Measurements from ENCODE around the gene FGD5. TPM values are rescaled to one million over a fixed set of nuclear protein-coding genes. Genes with fewer than 3 reads are reported as not detected.

FGD5 gene
- total RNA-seq, 3 donors from 2014 or later = 0.13 to 0.25 TPM; not detected in 1

DNA sequence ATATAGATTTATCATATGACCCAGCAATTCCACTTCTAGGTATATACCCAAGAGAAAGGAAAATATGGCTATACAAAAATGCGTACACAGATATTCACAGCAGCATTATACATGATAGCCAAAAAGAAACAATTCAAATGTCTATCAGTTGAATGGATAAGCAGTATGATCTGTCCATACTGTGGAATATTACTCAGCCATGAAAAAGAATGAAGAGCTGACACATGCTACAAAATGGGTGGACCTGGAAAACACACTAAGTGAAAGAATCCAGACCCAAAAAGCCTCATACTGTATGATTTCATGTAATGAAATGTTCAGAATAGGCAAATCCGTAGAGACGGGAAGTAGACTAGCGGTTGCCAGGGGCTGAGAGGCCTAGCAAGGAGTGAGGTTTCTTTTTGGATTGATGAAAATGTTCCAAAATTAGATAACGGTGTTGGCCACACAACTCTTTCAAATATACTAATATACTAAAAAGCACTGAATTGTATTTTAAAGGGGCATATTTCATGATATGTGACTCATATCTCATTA is 33.4 kb downstream of the FGD5 start:
- ATAC-seq = no peak
- Mint-ChIP-seq H3K4me1 (ENCODE audit: low read depth) (peaks cover 18% of the 10 kb centered on the region), H3K4me3 (no peak overlapping the region)

DNA sequence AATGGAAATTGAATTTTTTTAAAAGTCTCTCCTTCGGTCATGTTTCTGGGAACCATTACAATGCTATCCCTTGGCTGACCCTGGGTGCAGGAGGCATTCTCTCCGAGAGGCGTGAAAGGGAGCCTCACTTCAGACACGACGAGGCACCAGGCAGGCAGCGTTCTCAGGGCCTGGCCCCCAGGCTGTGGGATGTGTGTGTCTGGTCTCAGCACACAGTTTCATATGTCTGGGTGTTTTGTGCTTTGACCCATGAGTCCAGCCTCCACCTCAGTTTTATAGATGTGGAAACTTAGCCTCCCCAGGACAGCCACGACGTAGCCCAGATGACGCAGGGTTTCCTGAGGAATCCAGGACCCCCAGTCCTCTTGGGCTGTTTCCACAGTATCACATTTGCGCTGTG is 34.0 kb downstream of the FGD5 start:
- Mint-ChIP-seq H3K4me3 (no peak overlapping the region), H3K27me3 (ENCODE audit: low read depth) (peaks cover 5% of the 10 kb centered on the region), H3K36me3 (ENCODE audit: insufficient read depth) (no peaks in the 10 kb centered on the region), H3K9me3 (no peaks in the 10 kb centered on the region), H3K4me1 (ENCODE audit: low read depth) (peaks cover 13% of the 10 kb centered on the region)
- DNase-seq (no peak), ATAC-seq (no peak)

More for the DNA sequence above, 33.4 kb downstream of the FGD5 start:
- Mint-ChIP-seq H3K36me3 (ENCODE audit: insufficient read depth) (no peaks in the 10 kb centered on the region), H3K27me3 (ENCODE audit: low read depth) (peaks cover 5% of the 10 kb centered on the region), H3K9me3 (no peaks in the 10 kb centered on the region)
- no peak for DNase-seq

DNA sequence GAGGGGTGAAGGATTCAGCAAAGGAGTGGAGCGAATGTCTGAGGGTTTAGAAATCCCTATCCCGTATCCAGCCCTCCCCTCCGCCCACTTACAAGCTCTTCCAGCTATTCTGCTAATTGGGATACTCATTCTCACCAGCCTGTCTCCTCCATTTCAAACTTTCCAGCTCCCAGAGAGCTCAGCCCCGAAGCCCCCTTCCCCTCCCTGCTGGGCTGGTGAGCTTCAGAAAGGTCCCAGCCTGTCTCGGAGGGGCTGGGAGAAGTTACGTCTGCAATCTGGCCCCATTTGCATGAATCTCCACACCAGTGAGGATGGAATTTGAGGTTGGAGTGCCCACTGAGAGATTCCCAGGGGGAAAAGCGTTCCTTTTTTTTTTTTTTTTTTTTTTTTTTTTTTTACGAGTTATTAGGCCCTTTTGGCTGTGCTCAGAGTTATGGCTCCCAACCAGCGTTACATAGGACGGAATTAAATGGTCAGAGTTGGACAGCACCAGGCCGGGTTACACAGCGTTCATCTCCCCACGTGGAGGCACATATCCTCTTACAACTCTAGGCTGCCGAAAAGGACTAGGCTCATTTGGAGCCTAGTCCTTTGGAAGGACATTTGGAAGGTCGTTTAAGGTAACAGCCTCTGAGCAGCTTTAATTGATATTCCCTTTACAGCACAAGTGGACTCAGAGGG is 34.6 kb downstream of the FGD5 start:
- H3K27me3 Mint-ChIP-seq (ENCODE audit: low read depth) = peaks cover 5% of the 10 kb centered on the region
- H3K4me3 Mint-ChIP-seq = no peak overlapping the region
- peaks cover 6% of the 10 kb centered on the region for H3K4me1 Mint-ChIP-seq (ENCODE audit: low read depth)
- no peak for ATAC-seq
- no peaks in the 10 kb centered on the region for H3K36me3 Mint-ChIP-seq (ENCODE audit: insufficient read depth)
- no peak for DNase-seq
- no peaks in the 10 kb centered on the region for H3K9me3 Mint-ChIP-seq

DNA sequence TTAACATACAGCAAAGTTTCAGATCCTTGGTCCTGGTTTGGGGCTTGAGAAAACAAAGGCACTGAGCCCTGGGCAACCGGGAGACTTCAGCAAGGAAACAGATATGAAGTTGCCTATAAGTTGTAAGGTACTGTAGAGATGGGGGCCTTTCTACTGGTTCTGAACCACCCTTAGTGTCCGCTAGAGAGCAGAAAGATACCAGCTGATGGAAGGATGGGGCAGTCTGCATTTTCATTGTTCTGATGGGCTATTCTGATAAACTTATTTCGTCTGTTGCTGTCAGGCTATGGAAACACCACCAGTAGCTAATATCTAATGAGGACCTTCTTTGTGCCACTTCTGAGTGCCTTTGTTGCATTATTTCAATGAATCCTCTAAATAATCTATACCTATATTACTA is 38.7 kb downstream of the FGD5 start:
- no peaks in the 10 kb centered on the region for H3K4me1 Mint-ChIP-seq (ENCODE audit: low read depth)
- no peaks in the 10 kb centered on the region for H3K9me3 Mint-ChIP-seq
- no peaks in the 10 kb centered on the region for H3K36me3 Mint-ChIP-seq (ENCODE audit: insufficient read depth)
- H3K4me3 Mint-ChIP-seq = no peak overlapping the region
- ATAC-seq = no peak
- peaks cover 5% of the 10 kb centered on the region for H3K27me3 Mint-ChIP-seq (ENCODE audit: low read depth)
- no peak for DNase-seq

DNA sequence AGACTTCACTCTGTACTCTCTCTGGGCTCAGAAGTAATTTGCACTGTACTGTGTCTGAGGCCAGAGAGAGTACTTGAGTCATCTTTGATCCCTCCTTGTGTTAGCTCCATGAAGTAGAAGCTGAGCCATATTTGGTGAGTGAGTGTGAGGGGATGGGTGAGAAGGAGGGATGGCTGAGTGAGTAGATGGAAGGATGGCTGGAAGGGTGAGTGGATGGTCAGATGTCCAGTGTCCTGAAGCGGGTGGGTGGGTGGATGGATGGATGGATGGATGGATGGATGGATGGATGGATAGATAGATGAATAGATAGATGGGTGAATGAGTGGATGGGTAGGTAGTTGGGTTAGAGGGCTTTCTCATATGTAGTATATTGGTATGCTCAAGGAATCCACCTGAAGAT is 39.3 kb downstream of the FGD5 start:
- ATAC-seq (no peak), DNase-seq (no peak)
- Mint-ChIP-seq H3K9me3 (no peaks in the 10 kb centered on the region), H3K27me3 (ENCODE audit: low read depth) (peaks cover 5% of the 10 kb centered on the region), H3K4me3 (no peak overlapping the region), H3K36me3 (ENCODE audit: insufficient read depth) (no peaks in the 10 kb centered on the region), H3K4me1 (ENCODE audit: low read depth) (no peaks in the 10 kb centered on the region)

DNA sequence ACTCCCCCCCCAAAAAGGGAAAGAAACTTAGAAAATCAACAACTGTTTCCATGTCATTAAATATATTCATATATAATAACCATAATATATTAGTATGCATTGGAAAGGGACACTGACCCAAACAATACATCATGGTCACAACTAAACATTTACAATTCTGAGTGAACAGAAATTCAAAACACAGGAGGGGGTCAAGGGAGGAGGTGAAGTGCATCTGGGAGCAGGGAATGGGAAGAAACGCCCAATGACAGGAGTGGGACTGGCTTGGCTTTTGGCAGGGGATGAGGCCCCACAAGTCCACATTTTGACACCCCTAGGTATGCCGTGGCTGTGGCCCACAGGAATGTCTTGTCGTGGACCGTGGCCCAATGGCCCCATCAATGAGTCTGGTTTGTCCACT is 41.1 kb downstream of the FGD5 start:
- no peaks in the 10 kb centered on the region for H3K4me1 Mint-ChIP-seq (ENCODE audit: low read depth)
- no peak for DNase-seq
- no peaks in the 10 kb centered on the region for H3K9me3 Mint-ChIP-seq
- no peaks in the 10 kb centered on the region for H3K36me3 Mint-ChIP-seq (ENCODE audit: insufficient read depth)
- no peak for ATAC-seq
- H3K27me3 Mint-ChIP-seq (ENCODE audit: low read depth) = peaks cover 5% of the 10 kb centered on the region
- H3K4me3 Mint-ChIP-seq = no peak overlapping the region

DNA sequence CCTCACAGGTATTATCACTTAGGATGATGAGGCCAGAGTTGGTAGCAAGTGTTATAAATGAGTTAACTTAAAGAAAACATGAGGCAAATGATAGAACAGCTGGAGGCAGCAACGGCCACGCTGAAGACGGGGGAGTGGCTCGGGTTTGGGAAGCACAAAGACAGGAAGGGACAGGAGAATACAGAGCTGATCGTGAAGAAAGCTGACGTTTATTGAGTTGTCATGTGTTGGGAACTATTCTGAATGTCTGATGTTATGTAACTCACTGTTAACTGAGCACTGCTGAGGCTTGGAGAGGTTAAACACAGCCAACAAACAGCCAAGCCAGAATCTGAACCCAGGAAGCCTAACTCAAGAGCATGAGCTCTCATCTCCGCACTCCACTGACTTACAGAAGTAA is 42.3 kb downstream of the FGD5 start:
- H3K9me3 Mint-ChIP-seq = no peaks in the 10 kb centered on the region
- no peak overlapping the region for H3K4me3 Mint-ChIP-seq
- no peak for DNase-seq
- no peak for ATAC-seq
- H3K36me3 Mint-ChIP-seq (ENCODE audit: insufficient read depth) = no peaks in the 10 kb centered on the region
- peaks cover 3% of the 10 kb centered on the region for H3K27me3 Mint-ChIP-seq (ENCODE audit: low read depth)
- H3K4me1 Mint-ChIP-seq (ENCODE audit: low read depth) = no peaks in the 10 kb centered on the region

DNA sequence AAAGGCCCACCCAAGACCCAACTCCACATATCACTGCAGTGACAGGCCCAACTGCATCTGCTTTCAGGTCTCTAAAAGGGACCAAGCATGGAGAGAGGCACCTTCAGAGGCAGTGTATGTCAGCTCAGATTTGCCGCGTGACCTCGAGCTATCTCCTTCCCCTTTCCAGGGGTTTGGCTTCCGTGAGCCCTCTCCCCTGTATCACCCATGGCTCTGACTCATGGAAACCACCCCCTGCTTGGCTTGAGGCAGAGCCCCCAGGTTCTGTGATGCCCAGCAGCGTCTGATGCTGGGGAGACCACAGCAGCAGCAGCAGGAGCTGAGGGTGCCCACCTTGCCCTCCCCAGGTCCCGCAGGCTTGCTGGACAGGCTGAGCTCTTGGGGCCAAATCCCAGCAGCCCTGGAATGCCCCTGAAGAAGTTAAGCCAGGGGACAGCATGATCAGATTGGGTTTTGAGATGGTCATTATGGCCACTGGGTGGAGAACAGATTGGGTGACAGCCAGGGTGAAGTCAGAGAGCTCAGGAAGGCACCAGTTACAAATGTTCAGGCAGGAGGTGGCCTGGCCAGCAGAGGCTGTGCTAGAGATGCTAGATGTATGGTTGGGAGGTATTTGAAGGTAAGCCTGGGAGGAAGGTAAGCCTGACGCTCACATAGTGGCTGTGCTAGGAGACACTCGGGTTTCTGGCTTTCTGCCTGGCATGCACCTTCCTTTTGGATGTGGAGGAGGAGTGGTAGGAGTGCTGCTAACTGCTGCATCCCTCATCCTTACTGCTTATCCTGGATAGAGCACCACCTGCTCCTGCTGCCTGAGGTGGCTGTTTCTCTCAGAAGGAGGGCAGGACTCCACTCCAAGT is 42.9 kb downstream of the FGD5 start:
- H3K4me3 Mint-ChIP-seq = no peak overlapping the region
- H3K9me3 Mint-ChIP-seq = no peaks in the 10 kb centered on the region
- DNase-seq = no peak
- no peaks in the 10 kb centered on the region for H3K36me3 Mint-ChIP-seq (ENCODE audit: insufficient read depth)
- ATAC-seq = no peak
- peaks cover 3% of the 10 kb centered on the region for H3K27me3 Mint-ChIP-seq (ENCODE audit: low read depth)
- no peaks in the 10 kb centered on the region for H3K4me1 Mint-ChIP-seq (ENCODE audit: low read depth)

DNA sequence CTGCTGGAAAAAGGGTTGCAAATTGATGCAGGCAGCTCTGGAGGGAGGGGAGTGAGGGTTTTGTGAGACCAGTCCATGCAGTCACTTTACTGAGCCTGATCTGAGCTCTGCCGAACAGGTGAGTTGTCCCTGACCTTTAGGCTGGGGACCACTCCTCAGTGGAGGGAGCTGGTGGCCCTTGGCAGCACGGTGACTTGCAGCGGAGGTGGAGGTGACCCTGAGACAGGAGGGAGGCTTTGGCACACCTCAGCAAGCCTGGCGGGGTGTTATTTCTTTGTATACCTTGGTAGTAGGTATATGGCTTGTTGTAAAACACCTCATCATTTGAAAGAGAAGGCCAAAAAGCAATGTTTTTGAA is 43.5 kb downstream of the FGD5 start:
- no peaks in the 10 kb centered on the region for H3K4me1 Mint-ChIP-seq (ENCODE audit: low read depth)
- no peak overlapping the region for H3K4me3 Mint-ChIP-seq
- H3K36me3 Mint-ChIP-seq (ENCODE audit: insufficient read depth) = no peaks in the 10 kb centered on the region
- no peaks in the 10 kb centered on the region for H3K9me3 Mint-ChIP-seq
- no peak for ATAC-seq
- DNase-seq = no peak
- H3K27me3 Mint-ChIP-seq (ENCODE audit: low read depth) = peaks cover 3% of the 10 kb centered on the region

DNA sequence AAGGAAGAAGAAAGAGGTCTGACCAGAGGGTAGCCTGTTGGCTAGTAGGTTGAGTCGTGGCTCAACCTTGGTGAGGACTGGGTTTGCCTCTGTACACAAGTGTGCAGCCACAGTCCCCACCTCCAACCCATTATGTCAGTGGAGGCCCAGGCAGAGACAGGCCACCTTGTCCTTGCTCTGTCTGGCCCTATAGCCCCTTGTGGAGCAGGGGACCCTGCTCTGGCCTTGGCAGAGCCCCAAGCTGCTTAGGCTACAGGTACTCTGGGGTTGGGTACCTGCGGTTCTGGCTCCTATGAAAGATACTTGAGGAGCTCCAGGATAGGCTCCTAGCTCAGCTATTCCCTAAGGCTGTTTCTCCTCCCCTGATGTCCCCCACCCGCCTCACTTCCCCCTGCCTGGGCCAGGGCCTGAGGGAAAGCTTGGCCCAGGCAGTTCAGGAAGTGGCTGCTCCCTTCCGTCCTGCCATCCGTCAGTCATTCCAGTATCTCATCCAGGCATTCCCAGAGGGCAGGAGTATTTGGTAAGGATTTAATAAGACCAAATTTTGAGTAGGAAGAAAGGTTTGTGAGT is 44.0 kb downstream of the FGD5 start:
- Mint-ChIP-seq H3K36me3 (ENCODE audit: insufficient read depth) (no peaks in the 10 kb centered on the region), H3K4me1 (ENCODE audit: low read depth) (no peaks in the 10 kb centered on the region), H3K27me3 (ENCODE audit: low read depth) (peaks cover 3% of the 10 kb centered on the region), H3K9me3 (no peaks in the 10 kb centered on the region), H3K4me3 (no peak overlapping the region)
- no peak for ATAC-seq
- DNase-seq = no peak

DNA sequence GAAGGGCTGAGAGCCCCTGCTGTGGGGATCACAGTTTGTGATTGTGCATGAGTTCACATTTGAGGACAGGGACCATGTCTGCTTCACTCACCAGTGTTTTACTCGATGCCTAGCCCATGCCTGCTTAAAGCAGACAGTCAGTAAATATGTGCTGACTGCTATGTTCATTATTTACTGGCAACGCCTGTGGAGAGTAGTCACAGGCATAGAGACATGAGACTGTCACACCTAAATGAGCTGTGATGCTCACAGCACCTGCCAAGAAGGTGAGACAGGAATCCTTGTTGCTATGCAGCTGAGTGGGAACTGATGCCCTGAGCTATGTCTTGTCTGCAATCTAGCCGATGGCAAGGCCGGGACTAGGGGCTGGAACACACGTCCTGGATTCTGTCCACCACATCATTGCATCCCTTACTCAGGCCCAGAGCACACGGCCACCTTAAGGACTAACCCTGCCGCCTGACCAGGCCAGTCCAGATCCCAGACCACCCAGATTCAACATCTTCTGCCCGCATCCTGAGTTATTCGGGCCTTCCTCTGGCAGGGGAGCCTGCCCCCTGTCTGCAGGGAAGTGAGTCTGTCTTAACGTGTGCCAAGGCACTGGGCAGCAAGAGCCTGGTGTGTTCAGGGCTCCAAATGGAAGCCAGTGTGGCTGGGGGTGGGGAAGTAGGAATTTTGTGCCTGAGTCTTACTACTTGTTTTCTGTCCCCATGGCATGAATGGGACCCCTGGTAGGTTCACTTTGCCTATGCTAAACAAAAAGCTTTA is 44.8 kb downstream of the FGD5 start:
- no peak overlapping the region for H3K4me3 Mint-ChIP-seq
- H3K27me3 Mint-ChIP-seq (ENCODE audit: low read depth) = peaks cover 3% of the 10 kb centered on the region
- DNase-seq = no peak

DNA sequence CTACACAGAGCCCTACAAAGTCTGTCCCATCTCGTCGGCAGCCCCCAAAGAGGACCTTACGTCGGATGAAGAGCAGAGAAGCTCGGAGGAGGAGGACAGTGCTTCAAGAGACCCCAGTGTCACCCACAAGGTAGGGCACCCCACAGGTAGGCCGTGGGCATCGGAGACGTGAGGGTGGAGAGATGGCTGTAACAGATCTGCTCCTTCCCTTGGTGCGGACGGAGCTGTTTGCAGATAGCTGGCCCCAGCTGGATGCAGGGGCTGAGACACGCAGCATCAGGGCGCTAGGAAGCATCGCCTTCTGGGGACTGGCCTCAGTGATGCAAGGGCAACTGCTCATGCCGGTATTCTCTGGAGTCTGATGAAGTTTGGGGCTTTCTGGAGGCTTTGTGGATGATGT is 45.4 kb downstream of the FGD5 start:
- DNase-seq (no peak), ATAC-seq (no peak)
- Mint-ChIP-seq H3K4me1 (ENCODE audit: low read depth) (no peaks in the 10 kb centered on the region), H3K36me3 (ENCODE audit: insufficient read depth) (no peaks in the 10 kb centered on the region), H3K27me3 (ENCODE audit: low read depth) (peaks cover 3% of the 10 kb centered on the region), H3K4me3 (no peak overlapping the region), H3K9me3 (no peaks in the 10 kb centered on the region)

More for the DNA sequence above, 44.8 kb downstream of the FGD5 start:
- Mint-ChIP-seq H3K4me1 (ENCODE audit: low read depth) (no peaks in the 10 kb centered on the region), H3K9me3 (no peaks in the 10 kb centered on the region), H3K36me3 (ENCODE audit: insufficient read depth) (no peaks in the 10 kb centered on the region)
- no peak for ATAC-seq

DNA sequence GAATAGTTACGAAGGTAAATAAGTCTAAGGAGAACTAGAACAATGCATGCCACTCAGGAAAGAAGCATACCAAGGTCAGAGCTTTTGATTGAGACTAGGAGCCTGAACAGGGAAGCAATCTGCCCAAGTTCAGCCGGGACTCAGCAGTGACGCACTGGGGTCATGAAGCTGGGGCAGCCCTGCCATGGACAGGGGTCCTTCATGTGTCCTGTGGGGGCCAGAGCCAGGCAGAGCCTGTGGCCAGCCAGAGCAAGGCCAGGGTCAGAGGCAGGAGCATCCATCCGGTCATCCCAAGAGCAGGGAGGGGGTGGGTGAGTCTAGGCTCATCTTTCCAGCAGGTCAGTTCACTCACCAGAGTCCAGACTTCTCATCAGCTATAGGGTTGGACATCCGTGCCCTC is 47.9 kb downstream of the FGD5 start:
- H3K27me3 Mint-ChIP-seq (ENCODE audit: low read depth) = peaks cover 2% of the 10 kb centered on the region
- DNase-seq (no peak), ATAC-seq (no peak)
- H3K9me3 Mint-ChIP-seq = no peaks in the 10 kb centered on the region
- H3K36me3 Mint-ChIP-seq (ENCODE audit: insufficient read depth) = no peaks in the 10 kb centered on the region
- no peak overlapping the region for H3K4me3 Mint-ChIP-seq
- H3K4me1 Mint-ChIP-seq (ENCODE audit: low read depth) = no peaks in the 10 kb centered on the region

DNA sequence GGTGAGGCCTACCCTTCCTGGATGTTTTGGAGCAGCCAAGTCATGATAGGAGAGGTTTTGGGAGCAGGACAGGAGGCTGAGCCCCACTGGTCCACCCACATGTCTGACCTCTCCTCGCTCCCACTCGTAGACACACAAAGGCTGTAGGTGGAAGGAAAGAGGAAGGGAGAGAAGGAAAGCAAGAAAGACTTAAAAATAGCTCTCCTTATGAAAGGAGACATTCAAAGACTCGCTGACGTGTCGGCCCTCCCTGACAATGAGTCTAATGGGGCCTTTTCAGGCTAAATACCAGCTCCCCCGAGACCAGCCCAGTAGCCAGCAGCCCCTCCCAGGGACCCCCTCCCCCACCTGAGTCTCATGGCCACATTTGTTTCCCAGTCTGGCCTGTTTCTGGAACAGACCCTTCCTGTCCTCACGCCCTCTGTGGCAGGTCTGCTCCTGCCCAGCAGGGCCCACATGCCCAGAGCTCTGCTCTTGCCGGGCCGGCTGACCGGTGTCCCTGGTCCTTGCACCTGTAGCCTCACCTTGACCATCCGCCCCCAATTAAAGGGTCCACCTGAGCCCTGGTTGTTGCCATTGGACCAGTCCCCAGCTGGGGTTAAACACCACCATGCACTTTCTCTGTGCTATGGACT is 49.3 kb downstream of the FGD5 start:
- H3K36me3 Mint-ChIP-seq (ENCODE audit: insufficient read depth) = no peaks in the 10 kb centered on the region
- DNase-seq = no peak
- no peaks in the 10 kb centered on the region for H3K9me3 Mint-ChIP-seq
- H3K27me3 Mint-ChIP-seq (ENCODE audit: low read depth) = peaks cover 2% of the 10 kb centered on the region
- H3K4me1 Mint-ChIP-seq (ENCODE audit: low read depth) = no peaks in the 10 kb centered on the region
- ATAC-seq = no peak
- H3K4me3 Mint-ChIP-seq = no peak overlapping the region

Measured in activated T-cell treated with anti-CD3 and anti-CD28 coated beads, Interleukin-2, amount 50 U/mL, for 4 hours (primary cell).